Ectodermal cell (in vitro differentiated cells): Measurements from ENCODE around the gene PSMB7.

Experiments used
- H3K27ac ChIP-seq: 2 replicates; pipeline ENCODE4 v1.7.0; 2013; ENCODE audit warnings: mild to moderate bottlenecking, low read depth, low read length; ENCODE audit not compliant: insufficient read depth, poor library complexity, severe bottlenecking
- H3K27me3 ChIP-seq: 2 replicates; pipeline ENCODE4 v1.7.0; 2013; ENCODE audit warnings: mild to moderate bottlenecking, low read length; ENCODE audit not compliant: insufficient read depth, control insufficient read depth, poor library complexity, severe bottlenecking
- H3K36me3 ChIP-seq: one replicate; pipeline ENCODE4 v1.7.0; 2013; ENCODE audit warnings: low read length; ENCODE audit not compliant: control insufficient read depth, insufficient read depth
- H3K4me1 ChIP-seq: one replicate; pipeline ENCODE4 v1.7.0; 2013; ENCODE audit warnings: low read length; ENCODE audit not compliant: control insufficient read depth, insufficient read depth
- H3K4me3 ChIP-seq: 2 replicates; pipeline ENCODE4 v1.7.0; 2013; ENCODE audit warnings: low read depth, low read length, control low read depth; ENCODE audit not compliant: insufficient read depth
- H3K9me3 ChIP-seq: 2 replicates; pipeline ENCODE4 v1.7.0; 2013; ENCODE audit warnings: mild to moderate bottlenecking, low read length, moderate library complexity; ENCODE audit not compliant: control insufficient read depth
- WGBS, 2 experiments: methylation state at CpG; one replicate each; pipeline ENCODE4 v1.1.7; 2013; ENCODE audit warnings: missing lambda C conversion rate in 2 of 2; 5-methylcytosine and 5-hydroxymethylcytosine counted together

The PSMB7 gene

DNA sequence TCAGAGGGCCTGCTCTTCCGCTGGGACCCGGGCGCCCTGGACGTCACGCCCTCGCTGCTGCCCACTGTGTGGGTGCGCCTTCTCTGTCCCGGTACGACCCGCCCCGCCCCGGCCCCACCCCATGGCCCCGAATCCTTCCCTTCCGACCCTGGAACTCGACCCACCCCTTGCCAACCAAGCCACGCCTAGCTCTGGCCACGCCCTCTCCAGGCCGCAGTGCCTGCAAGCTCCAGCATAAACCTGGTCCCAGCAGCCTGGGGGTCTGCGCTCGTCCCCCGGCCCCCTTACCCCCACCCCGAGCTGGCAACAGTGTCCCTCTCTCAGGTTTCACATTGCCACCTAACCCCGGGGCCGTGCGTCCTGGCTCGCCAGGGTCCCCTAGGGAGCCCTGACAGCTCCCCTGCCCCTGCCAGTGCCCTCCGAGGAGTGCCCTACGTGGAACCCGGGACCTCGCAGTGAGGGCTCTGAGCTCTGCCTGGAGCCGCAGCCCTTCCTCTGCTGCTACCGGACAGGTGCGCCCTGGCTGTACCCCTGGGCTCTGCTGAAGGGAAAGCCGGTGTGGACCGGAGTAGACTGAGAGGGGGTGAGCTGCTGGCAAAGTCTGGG, 38.4 kb upstream of the PSMB7 start:
- WGBS, 2 experiments = 34 to 35% methylated on average over 33 to 35 of the region's 35 CpGs
- peaks cover 9% of the 10 kb centered on the region for H3K4me1 ChIP-seq
- no peaks in the 10 kb centered on the region for H3K9me3 ChIP-seq
- peak overlapping the region; percentile 30 for H3K4me3 ChIP-seq
- peaks cover 39% of the 10 kb centered on the region for H3K27me3 ChIP-seq
- H3K36me3 ChIP-seq = no peaks in the 10 kb centered on the region
- no peak overlapping the region for H3K27ac ChIP-seq

DNA sequence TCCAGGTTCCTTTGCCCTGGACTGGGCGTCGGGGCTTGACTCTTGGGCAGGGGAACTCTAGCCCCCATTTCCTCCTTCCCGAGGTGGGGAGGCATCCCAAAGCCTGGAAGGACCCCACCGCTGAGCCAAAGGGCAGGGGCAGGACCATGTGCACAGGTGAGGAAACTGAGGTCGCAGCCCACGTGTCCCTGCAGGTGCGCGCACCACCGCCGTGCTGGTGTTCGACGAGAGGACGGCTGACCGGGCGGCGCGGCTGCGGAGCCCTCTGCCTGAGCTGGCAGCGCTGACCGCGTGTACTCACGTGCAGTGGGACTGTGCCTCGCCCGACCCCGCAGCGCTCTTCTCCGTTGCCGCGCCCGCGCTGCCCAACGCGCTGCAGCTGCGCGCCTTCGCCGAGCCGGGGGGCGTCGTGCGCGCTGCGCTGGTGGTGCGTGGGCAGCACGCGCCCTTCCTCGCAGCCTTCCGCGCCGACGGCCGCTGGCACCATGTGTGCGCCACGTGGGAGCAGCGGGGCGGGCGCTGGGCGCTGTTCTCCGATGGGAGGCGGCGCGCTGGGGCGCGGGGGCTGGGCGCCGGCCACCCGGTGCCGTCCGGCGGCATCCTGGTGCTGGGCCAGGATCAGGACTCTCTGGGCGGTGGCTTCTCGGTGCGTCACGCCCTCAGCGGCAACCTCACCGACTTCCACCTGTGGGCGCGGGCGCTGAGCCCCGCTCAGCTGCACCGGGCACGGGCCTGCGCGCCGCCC, 37.8 kb upstream of the PSMB7 start:
- H3K9me3 ChIP-seq = no peaks in the 10 kb centered on the region
- peaks cover 39% of the 10 kb centered on the region for H3K27me3 ChIP-seq
- H3K36me3 ChIP-seq = no peaks in the 10 kb centered on the region
- H3K27ac ChIP-seq = no peak overlapping the region
- H3K4me1 ChIP-seq = peaks cover 9% of the 10 kb centered on the region
- WGBS, 2 experiments = 61 to 62% methylated on average over 85 of the region's 85 CpGs
- H3K4me3 ChIP-seq = peak overlapping the region; percentile 30

DNA sequence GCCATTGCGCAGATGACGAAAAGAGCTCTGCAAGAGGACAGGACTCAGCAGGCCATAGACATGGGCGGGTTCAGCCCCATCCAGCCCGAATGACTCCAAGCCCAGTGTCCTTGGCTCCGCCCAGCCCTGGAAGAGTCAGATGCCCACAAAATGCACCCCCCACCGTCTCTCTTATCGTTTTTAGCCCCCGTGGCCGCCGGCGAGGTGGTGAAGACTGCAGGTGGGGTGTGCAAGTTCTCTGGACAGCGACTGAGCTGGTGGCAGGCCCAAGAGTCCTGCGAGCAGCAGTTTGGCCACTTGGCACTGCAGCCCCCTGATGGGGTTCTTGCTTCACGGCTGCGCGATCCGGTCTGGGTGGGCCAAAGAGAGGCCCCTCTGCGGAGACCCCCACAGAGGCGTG, 37.1 kb upstream of the PSMB7 start:
- Histone ChIP-seq H3K36me3 (no peaks in the 10 kb centered on the region), H3K4me1 (peaks cover 9% of the 10 kb centered on the region), H3K4me3 (no peak overlapping the region), H3K27ac (no peak overlapping the region), H3K9me3 (no peaks in the 10 kb centered on the region), H3K27me3 (peaks cover 39% of the 10 kb centered on the region)
- 90 to 91% methylated on average over 19 of the region's 19 CpGs for WGBS, 2 experiments

DNA sequence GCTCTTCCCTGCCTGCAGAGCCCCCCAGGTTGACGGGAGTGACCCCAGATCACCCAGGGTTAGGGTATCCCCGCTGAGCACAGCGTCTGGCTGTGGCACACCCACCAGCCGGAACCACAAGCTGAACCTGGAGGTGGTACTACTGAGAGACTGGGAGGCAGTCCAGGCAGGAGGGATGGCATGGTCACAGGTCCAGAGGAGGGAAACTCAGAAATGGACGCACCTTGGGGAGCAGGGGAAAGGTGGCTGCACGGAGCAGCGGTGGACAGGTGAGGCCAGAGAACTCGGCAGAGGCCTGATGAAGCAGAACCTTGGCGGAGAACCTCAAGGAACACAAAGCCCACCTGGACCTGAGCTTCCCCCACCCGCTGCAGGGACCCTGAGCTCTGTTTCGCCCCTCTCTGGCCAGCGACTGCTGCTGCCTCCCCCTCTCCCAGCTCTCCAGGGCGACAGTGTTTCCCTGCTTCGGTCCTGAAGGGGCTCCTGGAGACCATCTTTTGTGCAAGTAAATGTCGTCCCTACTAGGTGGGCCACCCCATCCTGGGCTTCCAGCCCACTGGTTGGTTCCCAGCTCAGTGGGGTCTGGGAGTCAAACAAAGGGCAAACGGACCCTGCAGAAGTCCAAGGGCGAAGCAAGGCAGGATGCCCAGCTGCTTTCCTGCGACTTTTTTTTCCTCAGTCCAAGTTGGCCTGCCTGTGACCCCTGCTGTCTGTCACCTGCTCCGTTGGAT, 35.9 kb upstream of the PSMB7 start:
- H3K4me1 ChIP-seq = peaks cover 9% of the 10 kb centered on the region
- H3K9me3 ChIP-seq = no peaks in the 10 kb centered on the region
- peak overlapping the region; percentile 27 for H3K4me3 ChIP-seq
- H3K27me3 ChIP-seq = peaks cover 39% of the 10 kb centered on the region
- H3K27ac ChIP-seq = no peak overlapping the region
- no peaks in the 10 kb centered on the region for H3K36me3 ChIP-seq
- WGBS, 2 experiments = 62 to 66% methylated on average over 19 of the region's 19 CpGs

DNA sequence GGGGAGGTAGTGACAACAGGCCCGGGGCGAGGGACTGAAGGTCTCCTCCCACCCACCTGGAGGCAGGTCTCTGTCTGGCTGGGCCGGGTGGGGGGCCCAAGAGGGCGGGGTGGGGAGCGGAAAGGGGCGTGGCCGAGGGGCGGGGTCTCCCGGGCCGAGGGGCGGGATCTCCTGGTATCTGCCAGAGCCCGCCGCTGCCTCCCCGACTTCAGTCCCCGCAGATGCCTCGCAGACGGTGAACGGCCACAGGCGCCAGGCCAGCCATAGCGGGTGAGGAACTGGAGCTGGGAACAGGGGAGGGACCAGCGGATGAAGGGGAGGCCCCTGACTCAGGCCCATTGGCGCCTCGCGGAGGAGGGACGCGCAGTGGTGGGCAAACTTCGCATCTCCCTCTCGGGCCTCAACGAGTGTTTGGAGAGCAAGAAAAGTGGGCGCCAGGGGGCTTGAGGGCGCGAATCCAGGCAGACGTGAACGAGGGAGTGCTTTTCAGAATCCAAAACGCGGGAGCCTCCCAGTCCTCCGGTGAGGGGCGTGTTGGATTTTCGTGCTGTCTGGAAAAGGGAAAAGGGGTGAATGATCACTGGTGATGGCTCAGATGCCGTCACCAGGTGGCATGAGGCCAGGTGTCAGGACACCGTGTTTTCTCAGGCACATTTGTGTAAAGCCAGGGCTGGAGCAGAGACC, 35.1 kb upstream of the PSMB7 start, which contains the start of gene ADGRD2:
TSS of gene ADGRD2 (plus strand) at position 211 of the 684 bp plus-strand sequence. CDS start 1,216 bp downstream, outside the sequence.
- WGBS, 2 experiments = 4 to 5% methylated on average over 41 of the region's 41 CpGs
- Histone ChIP-seq H3K9me3 (no peaks in the 10 kb centered on the region), H3K4me1 (peaks cover 9% of the 10 kb centered on the region), H3K4me3 (peak within 1 kb of the TSS; percentile 27), H3K27me3 (peaks cover 39% of the 10 kb centered on the region), H3K36me3 (no peaks in the 10 kb centered on the region), H3K27ac (no peak within 1 kb of the TSS)

DNA sequence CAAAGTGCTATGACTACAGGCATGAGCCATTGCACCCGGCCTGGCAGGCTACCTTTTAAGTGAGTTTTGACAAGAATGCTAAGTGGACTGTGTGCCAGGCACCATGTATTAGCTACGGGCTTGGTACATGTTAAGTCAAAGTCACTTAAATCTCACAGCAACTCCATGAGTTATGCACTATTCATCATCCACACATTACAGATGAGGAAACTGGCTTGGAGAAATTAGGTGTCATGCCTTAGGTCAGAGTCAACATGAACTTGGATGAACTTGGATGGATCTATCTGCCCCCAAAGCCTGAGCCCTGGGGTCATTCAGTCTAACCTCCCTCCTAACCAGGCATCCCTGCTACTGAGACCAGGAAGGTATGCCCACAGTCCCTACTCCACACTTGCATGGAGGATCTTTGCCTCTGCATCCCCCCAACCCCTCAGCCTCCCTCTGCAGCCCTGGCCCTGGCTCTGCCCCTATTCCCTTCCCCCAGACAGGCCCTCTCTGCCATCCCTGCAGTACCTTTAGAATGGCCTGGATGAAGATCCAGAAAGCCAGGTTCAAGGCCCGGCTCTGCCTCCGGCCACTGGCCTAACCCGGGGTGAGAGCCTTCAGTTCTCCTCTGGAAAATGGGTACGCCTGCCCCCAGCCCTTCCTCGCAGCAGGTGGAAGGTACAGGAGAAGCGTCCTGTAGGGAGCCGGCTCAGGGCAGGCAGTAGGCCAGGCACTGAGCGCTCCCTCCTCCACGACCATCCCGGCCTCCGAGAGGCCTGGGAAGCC, 34.3 kb upstream of the PSMB7 start:
- Histone ChIP-seq H3K4me1 (peaks cover 9% of the 10 kb centered on the region), H3K36me3 (no peaks in the 10 kb centered on the region), H3K4me3 (no peak overlapping the region), H3K27me3 (peaks cover 39% of the 10 kb centered on the region), H3K27ac (no peak overlapping the region), H3K9me3 (no peaks in the 10 kb centered on the region)
- WGBS, 2 experiments = 82 to 85% methylated on average over 13 of the region's 13 CpGs

DNA sequence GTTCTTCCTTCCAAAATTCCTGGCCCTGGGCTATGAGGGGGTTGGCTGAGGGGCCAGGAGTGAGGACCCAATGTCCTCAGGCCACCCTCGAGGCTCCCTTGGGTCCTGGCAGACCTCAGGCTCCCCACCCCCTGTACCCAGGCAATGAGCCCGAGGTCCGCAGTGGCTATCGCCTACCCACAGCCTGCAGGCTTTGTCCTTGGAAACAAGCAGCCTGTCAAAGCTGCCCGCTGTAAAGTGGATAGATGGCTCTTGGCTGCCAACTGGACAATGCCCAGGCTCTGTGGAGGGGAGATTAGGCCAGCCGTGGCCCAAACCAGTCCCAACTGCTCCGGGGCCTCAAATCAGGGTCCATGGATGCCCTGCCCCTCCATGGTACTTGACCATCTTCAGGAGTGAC, 32.8 kb upstream of the PSMB7 start:
- 91 to 94% methylated on average over 7 of the region's 7 CpGs for WGBS, 2 experiments
- Histone ChIP-seq H3K27ac (no peak overlapping the region), H3K27me3 (peaks cover 28% of the 10 kb centered on the region), H3K4me1 (peaks cover 9% of the 10 kb centered on the region), H3K36me3 (no peaks in the 10 kb centered on the region), H3K9me3 (no peaks in the 10 kb centered on the region), H3K4me3 (no peak overlapping the region)

DNA sequence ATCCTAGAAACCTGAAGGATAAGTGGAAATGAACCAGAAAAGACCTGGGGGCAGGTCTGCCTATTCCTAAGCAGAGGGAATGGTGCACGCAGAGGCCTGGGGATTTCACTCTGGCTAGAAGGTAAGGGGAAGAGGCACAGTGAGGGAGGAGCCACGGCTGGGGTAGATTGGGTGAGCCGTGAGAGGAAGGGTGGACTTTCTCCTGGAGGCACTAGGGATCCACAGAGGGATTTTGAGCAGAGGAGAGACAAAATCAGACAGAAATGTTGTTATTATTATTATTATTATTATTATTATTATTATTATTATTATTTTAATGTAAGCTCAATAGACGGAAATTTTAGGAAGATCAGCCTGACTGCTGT, 32.0 kb upstream of the PSMB7 start:
- H3K36me3 ChIP-seq = no peaks in the 10 kb centered on the region
- peaks cover 9% of the 10 kb centered on the region for H3K4me1 ChIP-seq
- no peaks in the 10 kb centered on the region for H3K9me3 ChIP-seq
- no peak overlapping the region for H3K4me3 ChIP-seq
- 83 to 84% methylated on average over 4 of the region's 4 CpGs for WGBS, 2 experiments
- H3K27me3 ChIP-seq = peaks cover 20% of the 10 kb centered on the region
- no peak overlapping the region for H3K27ac ChIP-seq

DNA sequence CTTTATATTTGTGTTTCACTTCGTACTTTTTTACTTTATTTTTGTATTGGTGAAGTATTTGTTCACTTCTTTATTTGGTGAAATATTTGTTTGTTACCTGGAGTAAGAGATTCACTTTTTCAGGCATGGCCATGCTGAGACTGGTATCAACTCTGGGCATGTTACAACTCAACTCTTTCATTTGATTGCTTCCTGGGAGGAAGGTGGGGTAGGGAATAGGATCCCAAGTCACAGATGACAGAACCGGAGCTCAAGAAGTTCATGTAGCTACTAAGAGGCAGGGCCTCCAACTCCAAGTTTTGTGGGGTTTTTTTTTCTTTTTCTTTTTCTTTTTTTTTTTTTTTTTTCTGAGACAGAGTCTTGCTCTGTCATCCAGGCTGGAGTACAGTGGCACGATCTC, 28.9 kb upstream of the PSMB7 start:
- no peaks in the 10 kb centered on the region for H3K27me3 ChIP-seq
- no peaks in the 10 kb centered on the region for H3K9me3 ChIP-seq
- H3K27ac ChIP-seq = no peak overlapping the region
- WGBS, 2 experiments = 90 to 95% methylated on average over 3 of the region's 3 CpGs
- no peak overlapping the region for H3K4me3 ChIP-seq
- no peaks in the 10 kb centered on the region for H3K36me3 ChIP-seq
- no peaks in the 10 kb centered on the region for H3K4me1 ChIP-seq
